Measurements from ENCODE around the gene KRTAP9-6.
"Not testable (repeated sequence)": the region's sequence is repeated elsewhere in the genome, so short reads cannot be mapped to it uniquely, and the experiment has no call there.

Gene KRTAP9-6

GRCh38 chr17:41265078-41265477, at the start of gene KRTAP9-6:
KRTAP9-6 (plus strand) TSS chr17:41265378; CDS start chr17:41265378, 0 bp downstream.
- TF ChIP-seq CTCF (IDR thresholded peaks at IDR 0.05) (no peak), ZFX (IDR thresholded peaks at IDR 0.05; ENCODE audit: borderline replicate concordance) (no peak)
- H3K27ac ChIP-seq = no peak within 1 kb of the TSS

GRCh38 chr17:41215681-41216080, 49.5 kb upstream of the KRTAP9-6 start:
- TF ChIP-seq CTCF (IDR thresholded peaks at IDR 0.05) (no peak), ZFX (IDR thresholded peaks at IDR 0.05; ENCODE audit: borderline replicate concordance) (no peak)

GRCh38 chr17:41223821-41224220, 41.4 kb upstream of the KRTAP9-6 start:
- H3K27ac ChIP-seq = no peak overlapping the region
- TF ChIP-seq ZFX (IDR thresholded peaks at IDR 0.05; ENCODE audit: borderline replicate concordance) (no peak), CTCF (IDR thresholded peaks at IDR 0.05) (no peak)

More at GRCh38 chr17:41215681-41216080, 49.5 kb upstream of the KRTAP9-6 start:
- no peak overlapping the region for H3K27ac ChIP-seq

GRCh38 chr17:41226051-41226450, 39.1 kb upstream of the KRTAP9-6 start:
- TF ChIP-seq CTCF (IDR thresholded peaks at IDR 0.05) = no peak
- TF ChIP-seq ZFX (IDR thresholded peaks at IDR 0.05; ENCODE audit: borderline replicate concordance) = no peak
- H3K27ac ChIP-seq = no peak overlapping the region

GRCh38 chr17:41226598-41227095, 38.5 kb upstream of the KRTAP9-6 start, which contains the start of gene KRTAP9-2:
KRTAP9-2 (plus strand) TSS chr17:41226648; CDS start chr17:41226655, 7 bp downstream.
- H3K27ac ChIP-seq = not testable (repeated sequence)

GRCh38 chr17:41230094-41230493, 35.1 kb upstream of the KRTAP9-6 start:
- H3K27ac ChIP-seq = no peak overlapping the region
- TF ChIP-seq CTCF (IDR thresholded peaks at IDR 0.05) (no peak), ZFX (IDR thresholded peaks at IDR 0.05; ENCODE audit: borderline replicate concordance) (no peak)

- H3K27ac ChIP-seq = no peak overlapping the region
- TF ChIP-seq CTCF (IDR thresholded peaks at IDR 0.05) (no peak), ZFX (IDR thresholded peaks at IDR 0.05; ENCODE audit: borderline replicate concordance) (no peak)
Measured at GRCh38 chr17:41231731-41232130, 33.4 kb upstream of the KRTAP9-6 start.

GRCh38 chr17:41232399-41233105, 32.6 kb upstream of the KRTAP9-6 start, which contains the start of gene KRTAP9-3:
KRTAP9-3 (plus strand) TSS chr17:41232449; CDS start chr17:41232502, 53 bp downstream.
- not testable (repeated sequence) for H3K27ac ChIP-seq

- H3K27ac ChIP-seq = not testable (repeated sequence)
Measured at GRCh38 chr17:41237116-41237515, 28.1 kb upstream of the KRTAP9-6 start.

- not testable (repeated sequence) for H3K27ac ChIP-seq
Measured at GRCh38 chr17:41237949-41238437, 27.2 kb upstream of the KRTAP9-6 start, which contains the start of gene KRTAP9-8. KRTAP9-8 (plus strand) TSS chr17:41237999; CDS start chr17:41238052, 53 bp downstream.

GRCh38 chr17:41246995-41247787, 18.0 kb upstream of the KRTAP9-6 start:
- not testable (repeated sequence) for H3K27ac ChIP-seq

All from 22Rv1 (cell line).